ENCODE measurements around the gene LTB.

The LTB gene

DNA sequence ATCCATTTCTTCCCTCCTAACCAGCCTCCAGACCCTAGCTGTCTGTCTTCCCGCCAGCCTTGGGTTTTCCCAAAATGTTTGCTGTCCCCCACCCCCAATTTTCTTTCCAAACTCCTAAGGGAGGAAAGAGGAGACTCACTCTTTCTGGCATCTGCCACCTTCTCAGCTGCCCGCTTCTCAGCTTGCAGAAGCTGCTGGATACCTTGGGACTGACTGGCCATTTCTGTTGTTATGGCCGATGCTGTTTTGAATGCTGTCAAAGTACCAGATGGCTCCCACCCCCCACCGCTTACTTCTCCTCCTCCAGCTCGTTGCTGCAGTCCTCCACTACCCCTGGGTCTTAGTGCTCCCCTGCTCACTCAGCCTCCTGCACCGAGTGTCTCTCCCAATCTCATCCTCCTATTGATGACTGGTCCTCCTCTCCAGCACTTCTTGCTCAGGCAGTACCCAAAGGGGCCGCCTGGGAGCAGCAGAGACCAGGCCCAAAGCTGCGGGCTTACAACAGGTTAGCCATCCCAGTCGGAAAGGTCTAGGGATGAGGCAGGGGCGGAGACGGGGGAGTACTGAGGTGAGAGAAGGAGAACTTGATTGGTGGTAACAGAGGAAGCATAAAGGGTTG is 35.8 kb downstream of the LTB start, which contains the start of gene ATP6V1G2:
ATP6V1G2 (minus strand) TSS at position 270 of the 619 bp plus-strand sequence; CDS start at position 221, 49 bp downstream.
- peak; percentile 22 for FAIRE-seq

DNA sequence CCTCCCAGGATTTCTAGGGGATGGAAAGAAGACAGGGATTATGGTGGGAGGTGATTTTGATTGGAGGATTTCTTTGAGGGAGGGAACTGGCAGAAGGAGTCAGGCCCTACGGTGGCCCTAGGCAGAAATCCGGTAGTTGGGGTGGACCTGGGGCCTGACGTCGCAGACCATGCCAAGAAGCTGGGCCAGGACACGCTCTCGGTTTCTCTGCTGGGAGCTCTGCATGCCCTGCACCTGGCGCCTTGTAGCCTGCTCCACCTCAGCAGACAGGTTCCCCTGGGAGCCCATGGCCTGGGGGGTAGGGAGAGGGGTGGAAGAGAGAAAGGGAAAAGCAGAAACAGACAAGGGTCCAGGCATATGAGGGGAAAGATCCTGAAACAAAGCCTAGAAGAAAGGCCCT is 36.9 kb downstream of the LTB start:
- no peak for FAIRE-seq

DNA sequence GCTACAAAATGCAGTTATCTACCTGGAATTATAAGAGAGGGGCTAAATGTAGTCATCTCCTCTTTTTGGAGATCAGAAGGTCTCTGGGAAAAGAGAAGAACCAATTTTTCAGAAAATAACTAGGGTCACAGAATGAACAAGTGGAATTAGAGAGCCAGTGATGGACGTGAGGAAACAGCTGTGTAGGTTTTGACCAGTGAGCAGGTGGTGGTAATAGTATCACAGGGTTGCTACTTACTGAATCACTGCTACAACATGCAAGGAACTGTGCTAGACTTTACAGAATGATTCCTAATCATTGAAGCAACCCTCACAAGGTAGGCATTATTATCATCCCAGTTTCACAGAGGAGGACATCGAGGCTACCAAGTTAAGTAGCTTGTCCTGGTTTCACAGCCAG is 37.5 kb downstream of the LTB start:
- FAIRE-seq, result no peak

DNA sequence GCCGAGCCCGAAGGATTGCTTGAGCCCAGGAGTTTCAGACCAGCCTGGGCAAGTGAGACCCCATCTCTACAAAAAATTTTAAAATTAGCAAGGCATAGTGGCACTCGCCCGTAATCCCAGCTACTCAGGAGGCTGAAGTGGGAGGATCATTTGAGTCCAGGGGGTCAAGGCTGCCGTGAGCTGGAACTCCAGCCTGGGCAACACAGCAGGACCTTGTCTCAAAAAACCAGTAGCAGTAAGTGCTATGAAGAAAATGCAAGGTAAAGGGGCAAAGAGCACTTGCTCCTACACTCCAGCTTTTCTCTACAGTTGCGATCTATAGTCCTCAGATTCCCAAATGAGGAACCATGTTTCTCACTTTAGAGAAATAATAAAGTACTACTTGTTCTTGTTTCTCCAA is 38.6 kb downstream of the LTB start:
- FAIRE-seq, result no peak

DNA sequence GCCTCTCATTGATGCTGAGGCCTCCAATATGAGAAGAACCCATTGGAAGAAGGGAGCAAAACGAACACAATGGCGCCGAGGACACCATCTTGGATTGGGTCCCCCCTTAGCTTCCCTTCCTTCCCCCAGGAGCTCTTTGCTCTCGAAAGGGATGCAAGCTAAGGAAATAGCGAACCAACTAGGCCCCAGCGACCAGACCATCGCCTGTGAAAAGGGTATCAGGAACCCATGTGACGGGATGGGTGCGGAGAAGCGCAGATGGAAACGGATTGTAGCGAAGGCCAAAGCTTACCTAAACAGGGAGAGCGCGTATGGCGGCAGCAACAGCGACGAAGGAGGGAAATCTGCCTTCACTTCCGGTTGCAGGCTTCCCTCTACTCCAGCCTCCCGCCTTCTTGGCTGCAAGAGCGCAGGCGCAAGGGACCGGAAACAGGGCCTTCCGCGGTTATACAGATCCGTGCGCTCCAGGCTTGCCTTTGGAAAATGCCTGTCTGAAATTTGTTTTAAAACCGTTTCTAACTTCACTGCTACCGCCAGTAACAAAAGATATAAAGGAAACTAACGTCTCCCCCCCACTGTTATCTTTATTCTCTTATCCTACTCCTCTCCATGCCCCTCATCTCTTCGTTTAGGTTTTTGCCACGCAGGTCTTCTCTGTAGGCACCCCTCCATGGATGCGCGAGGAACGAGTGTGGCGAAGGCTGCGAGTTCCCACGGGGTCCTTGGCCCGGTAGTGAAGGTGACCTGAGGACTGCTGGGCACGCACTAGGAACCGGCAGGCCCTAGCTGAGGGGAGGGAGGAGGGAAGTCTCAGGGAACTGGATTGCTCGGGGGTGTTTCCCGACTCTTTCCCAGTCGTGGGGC is 40.3 kb downstream of the LTB start, which contains the start of gene DDX39B:
DDX39B (minus strand) TSS at position 346 of the 864 bp plus-strand sequence. CDS start 1,471 bp downstream, outside the sequence.
- FAIRE-seq, result peak; percentile 47

DNA sequence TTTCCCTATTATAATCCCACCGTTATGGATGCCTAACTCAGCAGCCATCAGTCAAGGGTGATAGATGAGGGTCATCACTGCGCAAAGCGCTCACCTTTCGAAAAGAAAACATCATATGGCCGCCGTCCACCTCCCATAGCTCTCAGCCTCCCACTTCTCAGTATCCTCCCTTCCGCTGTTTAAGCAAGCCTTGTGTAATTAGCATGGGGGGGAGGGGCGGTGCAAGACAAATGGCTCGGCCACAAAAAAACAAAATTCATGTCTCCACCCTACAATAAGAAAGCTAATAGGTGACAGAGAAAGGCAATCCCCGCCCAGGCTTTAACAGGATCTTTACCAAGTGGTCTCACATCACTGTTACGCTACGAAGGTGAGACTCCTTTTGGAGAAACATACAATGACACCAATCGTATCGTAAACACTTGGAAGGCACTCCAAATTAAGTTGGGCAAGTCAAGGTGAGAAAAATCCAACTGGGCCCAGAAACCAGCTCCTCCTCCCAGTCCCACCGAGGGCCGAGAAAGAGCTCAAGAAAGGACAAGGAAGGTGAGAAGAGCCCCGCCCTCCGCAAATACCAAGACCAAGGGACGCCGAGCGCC is 41.1 kb downstream of the LTB start:
- no peak for FAIRE-seq

DNA sequence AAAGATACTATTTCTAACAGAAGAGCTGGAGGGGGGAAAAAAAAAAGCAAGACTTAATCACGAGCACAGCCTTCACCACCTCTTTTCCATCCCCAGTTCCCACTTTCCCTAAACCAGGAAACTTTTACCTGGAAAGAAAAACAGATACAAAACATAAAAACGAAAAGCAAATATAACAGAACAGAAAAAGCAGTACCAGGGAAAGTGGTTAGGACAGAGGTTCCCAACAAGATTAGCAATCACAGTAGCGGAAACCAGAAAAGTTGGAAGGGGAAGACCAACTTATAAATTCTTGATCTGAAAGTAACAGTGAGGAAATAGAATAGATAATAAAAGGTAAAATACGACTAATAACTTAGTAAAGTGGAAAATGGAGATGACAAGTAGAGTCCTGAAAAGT is 41.6 kb downstream of the LTB start:
- no peak for FAIRE-seq

DNA sequence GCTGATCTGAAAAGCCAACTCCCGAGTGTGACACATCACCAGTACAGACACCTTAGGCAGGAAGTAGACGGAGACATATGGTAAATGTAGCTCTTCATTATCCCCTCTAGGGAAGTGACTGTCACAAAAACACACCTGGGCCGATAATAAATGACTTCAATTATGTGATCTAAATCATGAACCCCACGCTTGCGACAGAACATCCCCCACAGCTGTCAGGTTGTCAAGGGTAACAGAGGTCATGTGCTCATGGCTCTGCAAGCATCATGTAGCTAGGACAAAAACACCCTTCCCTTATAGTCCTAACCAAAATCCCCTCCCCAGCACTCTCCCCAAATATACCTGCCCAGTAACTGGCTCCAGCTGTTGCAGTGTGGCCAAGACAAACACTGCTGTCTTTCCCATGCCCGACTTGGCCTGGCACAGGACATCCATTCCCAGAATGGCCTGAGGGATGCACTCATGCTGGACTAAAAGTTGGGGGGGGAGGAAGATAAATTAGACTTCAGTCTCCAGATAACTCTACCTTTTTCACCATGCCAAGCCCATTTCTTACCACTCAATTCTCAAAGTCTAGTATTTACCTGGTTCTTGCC is 43.3 kb downstream of the LTB start:
- no peak for FAIRE-seq

DNA sequence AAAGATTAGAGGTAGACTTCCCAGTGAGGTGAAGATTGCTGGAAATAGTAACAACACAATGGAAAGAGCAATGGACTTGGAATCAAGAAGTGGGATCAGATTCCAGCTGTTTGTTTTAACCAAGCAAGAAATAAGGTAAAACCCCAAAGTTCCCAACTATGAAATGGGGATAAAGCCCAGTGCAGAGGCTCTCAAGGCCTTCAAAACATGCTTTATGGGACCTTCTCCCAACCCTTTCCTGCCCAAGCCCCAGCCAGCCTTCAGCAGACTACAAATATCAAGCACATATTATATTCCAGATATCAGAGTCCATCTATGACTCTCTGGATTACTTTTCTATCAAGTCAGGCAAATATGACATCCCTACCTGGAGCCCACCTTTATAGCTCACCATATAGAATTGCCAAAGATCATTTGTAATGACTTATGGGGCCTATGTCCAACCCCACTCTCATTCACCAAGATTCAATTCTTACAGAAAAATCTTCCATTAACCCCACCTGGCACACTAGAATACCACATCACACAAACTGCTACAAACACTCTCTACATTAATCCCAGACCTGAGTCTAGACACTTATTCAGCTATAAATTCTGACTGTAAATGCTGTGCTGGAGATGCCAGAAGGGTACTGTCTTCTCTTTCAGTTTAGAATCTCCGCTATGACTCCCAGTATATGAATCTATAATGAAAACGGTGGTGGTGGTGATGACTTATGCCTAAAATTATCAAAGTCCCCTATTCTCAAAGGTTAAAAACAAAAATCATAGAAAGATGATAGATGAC is 46.5 kb downstream of the LTB start:
- FAIRE-seq, result no peak

DNA sequence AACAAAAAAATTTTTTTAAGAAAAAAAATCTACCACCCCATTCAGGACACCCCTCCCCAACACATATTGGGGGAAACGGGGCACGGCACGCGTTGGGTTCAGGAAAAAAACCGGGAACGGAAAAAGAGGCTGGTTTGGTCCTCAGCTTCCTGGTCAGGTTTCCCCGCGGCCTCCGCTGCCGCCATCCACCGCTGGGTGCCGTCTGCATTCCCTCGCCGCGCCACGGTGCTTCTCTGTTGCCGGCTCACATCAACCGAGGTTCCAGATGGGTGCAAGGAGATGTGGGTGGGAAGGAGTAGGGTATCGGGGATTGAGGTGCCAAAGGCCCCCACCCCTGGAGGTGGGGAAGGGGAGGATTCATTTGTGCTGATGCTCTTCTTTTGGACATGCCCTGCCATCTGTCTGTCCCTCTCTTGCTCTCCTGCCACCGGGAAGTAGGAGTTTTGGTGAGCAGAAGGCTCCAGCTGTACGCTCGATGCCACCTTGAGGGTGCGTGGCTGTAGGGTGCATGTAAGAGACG is 47.6 kb downstream of the LTB start:
- FAIRE-seq, result no peak

DNA sequence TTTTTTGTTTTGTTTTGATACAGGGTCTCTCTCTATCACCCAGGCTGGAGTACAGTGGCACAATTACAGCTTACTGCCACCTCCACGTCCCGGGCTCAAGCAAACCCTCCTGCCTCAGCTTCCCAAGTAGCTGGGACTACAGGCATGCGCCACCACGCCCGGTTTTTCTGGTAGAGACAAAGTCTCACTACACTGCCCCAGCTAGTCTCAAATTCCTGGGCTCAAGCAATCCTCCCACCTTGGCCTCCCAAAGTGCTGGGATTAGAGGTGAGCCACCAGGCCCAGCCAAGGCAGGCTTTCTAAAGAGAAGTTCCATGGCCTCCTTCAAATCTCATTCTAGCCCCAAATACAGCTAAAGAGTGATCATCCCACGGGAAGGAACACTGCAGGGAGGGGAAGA is 48.2 kb downstream of the LTB start:
- no peak for FAIRE-seq

DNA sequence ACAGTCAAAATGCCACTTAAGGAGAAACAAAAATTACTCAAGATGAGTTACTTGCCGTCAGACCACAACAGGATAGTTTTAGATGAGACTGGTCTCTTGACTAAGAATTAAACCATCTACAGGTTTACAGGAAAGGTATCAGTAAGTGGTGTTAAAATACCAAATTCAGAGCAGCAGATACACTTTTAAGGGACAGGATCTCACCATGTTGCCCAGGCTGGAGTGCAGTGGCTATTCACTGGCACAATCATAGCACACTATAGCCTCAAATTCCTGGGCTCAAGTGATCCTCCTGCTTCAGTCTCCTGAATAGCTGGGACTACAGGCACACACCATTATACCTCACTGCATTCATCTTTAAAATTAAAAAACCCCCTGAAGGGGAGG is 48.8 kb downstream of the LTB start:
- no peak for FAIRE-seq

DNA sequence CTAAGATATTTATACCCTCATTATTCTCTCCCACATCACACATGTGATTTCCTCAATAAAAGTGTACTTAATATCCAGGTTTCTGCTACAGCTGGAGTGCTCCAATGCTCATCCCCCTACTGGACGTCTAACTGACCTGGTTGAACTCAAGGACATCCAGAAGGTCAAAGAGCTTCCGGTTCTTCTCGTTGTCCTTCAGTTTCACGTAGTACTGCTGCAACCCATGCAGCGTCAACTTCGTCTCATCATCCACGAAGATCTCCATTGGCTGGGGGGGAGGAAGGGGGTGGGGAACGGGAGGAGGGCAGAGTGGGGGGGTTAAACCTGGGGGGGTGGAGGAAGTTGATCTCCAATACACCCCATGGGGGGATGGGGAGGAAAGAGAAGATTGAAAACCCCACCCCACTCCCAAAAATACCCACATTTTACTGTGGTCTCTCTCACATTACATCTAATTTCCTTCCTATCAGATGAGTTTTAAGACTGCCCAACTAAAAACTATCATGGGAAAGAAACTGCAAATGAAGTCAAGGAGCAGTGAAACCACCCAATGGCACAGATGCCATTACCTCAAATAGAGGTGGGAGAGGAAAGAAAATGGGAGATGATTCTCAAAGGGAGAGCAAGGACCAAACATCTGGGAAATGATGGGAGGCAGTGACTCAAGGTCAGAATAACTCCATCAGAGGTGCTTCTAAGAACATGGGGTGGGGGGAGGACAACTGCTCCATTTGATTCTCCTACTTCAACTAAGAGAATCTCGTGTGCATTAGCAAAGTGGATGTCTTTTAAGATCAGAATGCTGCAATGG is 49.4 kb downstream of the LTB start:
- FAIRE-seq, result no peak

DNA sequence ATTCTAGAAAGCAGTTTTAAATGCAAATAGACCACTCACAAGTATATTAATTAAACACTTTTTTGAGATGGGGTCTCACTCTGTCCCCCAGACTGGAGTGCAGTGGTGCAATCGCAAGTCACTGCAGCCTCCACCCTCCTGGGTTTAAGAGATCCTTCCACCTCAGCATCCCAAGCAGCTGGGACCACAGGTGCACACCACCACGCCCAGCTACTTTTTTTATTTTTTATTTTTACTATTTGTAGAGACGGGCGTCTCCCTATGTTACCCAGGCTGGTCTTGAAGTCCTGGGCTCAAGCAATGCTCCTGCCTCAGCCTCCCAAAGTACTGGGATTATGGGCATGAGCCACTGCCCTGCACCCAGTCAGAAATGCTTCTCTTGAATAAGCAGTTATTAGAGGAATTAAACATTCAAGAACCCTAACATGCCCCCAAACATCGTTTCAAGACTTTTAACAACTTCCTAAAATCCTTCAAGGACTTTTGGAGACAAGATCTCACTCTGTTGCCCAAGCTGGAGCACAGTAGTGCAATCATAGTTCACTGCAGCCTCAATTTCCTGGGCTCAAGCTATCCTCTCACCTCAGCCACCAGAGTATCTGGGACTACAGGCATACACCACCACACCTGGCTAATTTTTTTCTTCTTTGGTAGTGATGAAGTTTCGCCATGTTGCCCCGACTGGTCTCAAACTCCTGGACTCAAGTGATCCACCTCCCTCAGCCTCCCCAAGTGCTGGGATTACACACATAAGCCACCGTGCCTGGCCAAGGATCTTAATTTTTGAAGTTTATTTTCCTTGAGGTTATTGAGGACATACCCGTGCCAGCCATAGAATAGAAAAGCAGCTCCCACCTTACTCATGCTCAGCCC is 50.2 kb downstream of the LTB start:
- FAIRE-seq, result no peak

DNA sequence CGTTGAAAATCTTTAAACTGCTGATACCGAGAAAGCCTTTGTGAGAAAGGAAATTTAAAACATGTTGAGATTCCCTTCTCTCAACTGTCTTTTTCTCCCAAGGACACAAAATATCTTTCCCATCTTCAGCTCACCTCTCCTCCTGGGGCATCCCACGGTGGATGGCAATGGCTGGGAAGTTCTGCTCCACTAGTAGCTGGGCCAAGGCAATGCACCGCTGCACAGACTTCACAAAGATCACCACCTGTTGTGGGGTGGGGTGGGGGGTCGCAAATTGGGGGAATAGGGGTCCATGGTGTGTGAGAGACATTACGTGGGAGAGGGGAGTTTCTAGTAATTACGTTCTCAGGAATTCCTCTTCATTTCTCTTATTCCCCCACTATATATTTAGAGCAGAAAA is 51.1 kb downstream of the LTB start:
- no peak for FAIRE-seq

DNA sequence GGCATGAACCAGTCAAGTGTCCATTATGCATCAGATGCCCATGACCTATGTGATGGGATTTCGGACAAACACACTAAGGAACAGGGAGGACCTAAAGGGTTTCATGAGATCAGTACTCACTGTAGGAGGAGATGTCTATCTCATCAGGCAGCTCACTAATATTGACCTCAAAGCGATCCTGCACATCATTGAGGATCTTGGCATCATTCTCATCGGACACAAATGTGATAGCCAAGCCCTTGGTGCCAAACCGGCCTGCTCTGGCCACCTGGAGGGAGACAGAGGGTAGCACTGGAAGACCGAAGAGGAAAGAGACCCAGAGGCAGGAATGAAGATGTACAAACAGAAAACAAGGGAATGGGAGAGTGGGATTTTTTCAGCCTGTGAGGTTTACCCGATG is 51.6 kb downstream of the LTB start:
- no peak for FAIRE-seq

All from TTC549 (cell line).